GM12891 (cell line): Measurements from ENCODE around the gene IL1RAP.

Experiments
- POLR2A ChIP-seq: IDR thresholded peaks from 2 replicates; pipeline ENCODE4 v1.6.1; 2011; ENCODE audit warnings: low read depth, low read length, control low read depth
- POLR2AphosphoS5 ChIP-seq: IDR thresholded peaks from 2 replicates; pipeline ENCODE4 v1.6.1; 2011; ENCODE audit warnings: low read depth, low read length, control low read depth

GRCh38 chr3:190699776-190700175 lies 185.9 kb downstream of the IL1RAP start:
- no peak for TF ChIP-seq POLR2AphosphoS5
- TF ChIP-seq POLR2A: no peak
